ENCODE results near the gene CAMK2A.
A peak's percentile ranks its signal among the peaks of the same experiment; 100 is the strongest.

CAMK2A gene

DNA sequence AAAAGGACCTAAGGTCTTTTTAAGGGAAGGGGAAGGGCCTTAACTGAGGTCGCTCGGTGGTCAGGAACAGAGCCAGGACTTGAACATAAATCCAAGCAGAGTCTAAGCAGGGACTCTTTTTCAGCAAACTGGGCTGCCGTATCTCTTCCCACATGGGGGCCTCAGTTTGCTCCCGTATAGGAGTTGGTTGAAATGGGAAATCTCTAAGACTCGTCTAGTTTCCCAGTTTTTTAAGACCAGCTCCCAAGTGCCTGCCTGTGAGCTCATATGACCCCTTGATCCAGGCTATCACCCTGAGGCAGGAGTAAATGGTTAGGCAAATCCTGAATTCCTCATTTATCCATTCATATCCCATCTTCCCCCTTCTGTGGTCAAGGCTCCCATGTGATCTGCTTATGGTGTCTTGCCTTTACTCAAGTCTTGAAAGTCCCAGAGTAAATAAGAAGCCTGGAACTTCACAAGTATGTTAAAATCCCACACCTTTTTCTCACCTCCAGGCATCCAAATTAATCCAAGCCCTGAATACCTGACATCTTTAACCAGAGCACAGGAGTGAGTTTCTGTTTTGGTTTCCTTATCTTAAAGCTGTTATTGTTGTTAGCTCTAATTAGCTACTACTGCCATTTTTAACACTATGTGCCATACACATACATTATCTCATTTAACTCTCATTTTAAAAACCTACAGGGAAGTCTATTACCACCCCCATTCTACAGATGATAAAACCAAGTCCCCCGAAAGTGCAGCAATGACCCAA lies 10.2 kb upstream of the CAMK2A start:
- peak; percentile 85 for DNase-seq (ENCODE audit: low read depth)

DNA sequence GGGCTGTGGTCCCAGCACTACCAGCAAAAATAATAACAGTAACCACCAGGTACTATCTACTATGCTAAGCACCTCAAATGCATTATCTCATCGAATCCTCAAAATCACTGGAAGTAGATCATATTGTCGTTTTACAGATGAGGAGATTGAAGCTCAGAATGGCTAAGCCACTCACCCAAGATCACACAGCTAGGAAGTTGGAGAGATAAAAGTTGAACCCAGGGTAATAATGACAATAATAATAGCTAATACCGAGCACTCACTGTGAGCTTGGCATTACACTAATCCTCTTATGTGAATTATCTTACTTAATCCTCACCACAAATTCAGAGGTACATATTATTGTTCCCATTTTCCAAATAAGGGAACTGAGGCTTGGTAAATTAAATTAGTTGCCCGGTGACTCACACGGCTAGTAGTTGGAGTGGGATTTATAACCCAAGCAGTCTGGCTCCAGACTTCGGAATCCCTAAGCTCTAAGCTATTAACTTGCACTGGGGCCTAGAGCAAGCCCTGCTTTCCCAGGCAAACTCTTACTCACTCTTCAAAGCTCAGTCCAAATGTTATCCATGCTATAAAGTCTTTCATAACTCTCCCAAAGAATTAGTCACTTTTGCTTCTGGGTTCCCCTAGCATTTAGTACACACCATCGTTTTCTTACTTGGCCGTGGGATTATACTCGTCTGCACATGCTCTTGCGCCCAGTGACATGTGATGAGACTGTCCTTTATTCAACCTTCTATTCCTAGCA lies 9.3 kb upstream of the CAMK2A start:
- DNase-seq (ENCODE audit: low read depth): peak; percentile 99

DNA sequence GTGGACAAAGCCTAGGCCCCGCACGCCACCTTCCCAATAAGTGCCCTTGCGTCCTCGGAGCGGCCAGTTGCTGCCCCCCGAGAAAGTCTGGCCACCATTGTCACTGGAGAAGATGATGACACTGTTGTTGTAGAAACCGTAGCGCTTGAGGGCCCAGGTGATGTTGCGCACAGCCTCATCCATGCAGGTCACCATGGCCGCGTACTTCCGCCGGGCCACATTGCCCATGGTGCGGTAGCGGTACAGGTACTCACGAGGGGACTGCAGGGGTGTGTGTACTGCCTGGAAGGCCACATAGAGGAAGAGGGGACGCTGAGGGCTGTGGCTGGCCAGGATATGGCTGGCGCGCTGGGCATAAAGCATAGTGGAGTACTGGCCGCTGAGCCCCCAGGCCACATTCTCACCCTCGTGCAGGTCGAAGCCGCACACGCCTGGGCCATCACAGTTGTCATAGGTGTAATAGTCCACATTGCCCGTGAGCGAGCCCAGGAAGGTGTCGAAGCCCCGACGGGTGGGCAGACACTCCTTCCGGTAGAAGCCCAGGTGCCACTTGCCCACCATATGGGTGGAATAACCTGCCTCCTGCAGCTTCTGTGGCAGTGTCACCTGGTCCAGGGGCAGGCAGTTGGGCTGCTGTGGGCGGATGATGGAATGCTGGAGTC lies 8.5 kb upstream of the CAMK2A start:
- no peak for DNase-seq (ENCODE audit: low read depth)

- DNase-seq (ENCODE audit: low read depth): no peak
Observed at GRCh38 chr5:150297236-150297890, 7.8 kb upstream of the CAMK2A start.

- DNase-seq (ENCODE audit: low read depth): no peak
Observed at GRCh38 chr5:150296496-150296895, 6.9 kb upstream of the CAMK2A start.

GRCh38 chr5:150295741-150296486 lies 6.3 kb upstream of the CAMK2A start:
- DNase-seq (ENCODE audit: low read depth): no peak

DNA sequence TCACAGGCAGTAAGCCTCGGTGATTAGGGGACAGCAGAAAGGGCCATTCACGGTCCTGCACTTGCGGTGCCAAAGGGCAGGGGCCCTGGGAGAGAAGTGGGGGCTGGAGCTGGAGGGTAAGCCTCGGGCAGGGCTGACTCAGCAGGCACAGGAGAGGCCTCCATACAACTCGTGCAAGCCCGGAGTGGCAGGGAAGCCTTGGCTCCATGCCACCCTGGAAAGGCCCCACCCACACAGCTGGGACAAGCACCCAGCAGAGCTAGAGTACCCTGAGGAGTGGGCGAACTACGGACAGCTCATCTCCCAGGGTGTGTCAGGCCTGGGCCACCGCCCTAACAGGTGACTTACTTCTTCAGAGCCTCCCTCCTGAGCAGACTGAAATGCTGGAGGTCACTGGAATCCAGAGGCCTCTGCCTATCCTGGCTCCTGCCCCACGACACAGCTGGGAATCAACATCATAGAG lies 5.6 kb upstream of the CAMK2A start:
- peak; percentile 75 for DNase-seq (ENCODE audit: low read depth)

DNA sequence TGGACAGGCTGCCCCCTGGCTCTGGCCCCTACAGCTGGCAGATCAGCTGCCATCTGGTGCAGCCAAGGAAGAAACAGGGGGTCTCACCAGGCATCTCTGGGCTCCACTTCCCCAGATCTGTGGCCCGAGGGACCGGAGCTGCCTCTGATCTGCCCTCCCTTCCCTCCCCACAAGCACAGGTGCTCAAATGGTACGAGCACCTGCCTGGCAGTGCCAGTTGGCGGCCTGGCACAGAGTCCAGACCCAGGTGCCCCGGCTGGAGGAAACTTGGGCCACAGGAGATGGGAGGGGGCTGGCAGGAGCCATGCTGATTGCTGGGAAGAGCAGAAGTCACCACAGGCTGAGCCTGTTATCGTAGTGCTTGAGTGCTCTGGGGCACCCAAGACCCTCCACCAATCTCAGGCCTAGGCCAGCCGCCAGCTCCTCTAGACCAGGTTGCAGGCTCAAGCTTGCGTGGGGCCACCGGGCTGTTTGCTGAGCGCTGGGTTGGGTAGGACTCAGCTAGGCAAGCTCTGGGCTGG lies 5.0 kb upstream of the CAMK2A start:
- no peak for DNase-seq (ENCODE audit: low read depth)

DNA sequence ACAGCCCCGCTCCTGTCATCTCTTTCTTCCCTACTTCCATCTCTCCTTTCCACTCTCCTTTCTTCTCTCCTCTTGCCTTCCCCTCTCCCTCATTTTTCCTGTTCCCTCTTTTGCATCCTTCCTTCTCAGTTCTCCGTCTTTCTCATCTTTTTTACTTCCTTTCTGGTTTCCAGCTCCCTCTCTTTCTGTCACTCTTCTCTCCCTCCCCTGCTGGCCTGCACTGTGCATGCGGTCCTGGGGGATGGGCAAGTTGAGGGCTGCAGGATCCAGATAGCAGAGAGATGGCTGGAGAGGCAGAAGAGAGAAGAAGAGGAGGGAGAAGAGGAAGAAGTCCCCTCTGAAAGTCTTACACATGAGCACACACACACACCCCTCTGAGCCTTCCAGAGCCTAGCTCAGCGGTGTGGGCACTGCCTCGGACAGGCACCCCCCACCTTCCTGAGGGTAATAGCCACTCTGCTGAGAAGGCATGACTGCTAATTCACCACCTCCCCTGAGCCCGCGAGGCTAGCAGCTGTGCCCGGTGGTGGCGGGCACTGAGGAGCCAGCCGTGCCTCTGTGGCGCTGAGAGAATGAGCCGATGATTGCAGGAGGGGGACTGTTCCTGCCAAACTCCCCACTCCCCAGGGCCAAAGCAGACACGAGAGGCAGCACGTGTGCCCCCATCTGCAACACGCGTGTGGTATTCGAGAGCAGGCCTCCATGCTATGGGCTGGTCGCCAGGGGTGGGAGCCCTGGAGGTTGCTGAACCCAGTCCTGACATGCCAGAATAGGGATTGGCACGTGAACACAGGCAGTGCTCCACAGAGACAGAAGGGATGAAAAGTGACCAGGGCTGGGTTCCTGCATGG lies 3.7 kb upstream of the CAMK2A start:
- no peak for DNase-seq (ENCODE audit: low read depth)

- DNase-seq (ENCODE audit: low read depth): peak; percentile 84
Observed at GRCh38 chr5:150291388-150292385, 2.1 kb upstream of the CAMK2A start.

GRCh38 chr5:150288791-150289190 lies 782 bp downstream of the CAMK2A start:
- no peak for DNase-seq (ENCODE audit: low read depth)

DNA sequence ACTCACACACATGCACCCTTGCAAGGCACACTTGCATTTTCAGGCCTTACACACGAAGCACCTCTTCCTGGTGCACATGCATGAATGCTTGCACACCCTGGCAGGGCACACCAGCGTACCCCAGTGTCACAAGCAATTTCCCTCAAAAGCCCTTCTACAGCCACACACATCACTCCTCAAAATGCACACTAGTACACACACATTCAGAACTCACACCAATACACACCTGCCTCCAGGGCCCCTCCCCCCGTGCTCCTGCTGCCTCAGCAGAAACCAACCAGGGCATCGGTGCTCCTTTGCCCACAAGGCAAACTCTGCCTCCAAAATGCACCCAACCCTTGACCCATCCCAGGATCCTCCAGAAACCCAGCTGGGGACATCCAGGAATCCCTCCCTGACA lies 1.2 kb downstream of the CAMK2A start:
- DNase-seq (ENCODE audit: low read depth): no peak

DNA sequence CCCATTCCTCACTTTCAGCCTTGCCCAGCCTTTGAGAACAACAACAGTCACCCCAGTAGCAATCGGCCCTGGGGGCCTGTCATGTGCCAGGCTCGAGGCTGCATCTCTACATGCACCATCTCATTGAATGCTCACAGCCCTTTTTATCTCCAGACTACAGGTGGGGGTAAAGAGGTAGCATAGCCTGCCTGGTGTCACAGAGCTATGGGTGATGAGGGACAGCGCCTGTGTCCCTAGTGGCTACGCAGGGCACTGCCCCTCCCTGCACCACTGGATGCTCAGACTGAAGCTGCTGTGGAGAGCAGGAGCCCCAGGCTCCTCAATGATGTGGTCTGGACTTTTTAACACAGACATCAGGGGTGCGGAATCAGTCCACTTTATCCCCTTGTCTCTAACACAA lies 2.8 kb downstream of the CAMK2A start:
- no peak for DNase-seq (ENCODE audit: low read depth)

DNA sequence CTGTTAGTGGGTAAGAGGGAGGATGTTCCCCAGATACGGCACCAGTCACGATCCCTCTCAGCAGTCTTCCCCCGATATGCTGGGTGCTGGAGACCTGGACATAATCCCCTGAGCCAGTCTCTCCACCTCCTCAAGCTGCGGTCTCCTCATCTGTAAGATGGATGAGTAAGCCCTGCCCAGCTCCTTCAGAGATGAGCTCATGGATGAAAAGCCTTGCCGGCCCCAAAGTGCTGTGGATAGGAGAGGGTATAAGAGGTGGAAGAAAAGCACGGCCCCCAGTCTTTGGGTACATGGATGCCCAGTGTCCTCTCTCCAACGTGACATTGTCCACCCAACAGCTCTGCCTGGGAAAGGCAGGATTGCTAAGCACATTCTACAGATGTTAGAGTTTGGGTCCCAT lies 4.5 kb downstream of the CAMK2A start:
- peak; percentile 60 for DNase-seq (ENCODE audit: low read depth)

- no peak for DNase-seq (ENCODE audit: low read depth)
Observed at GRCh38 chr5:150284311-150284710, 5.3 kb downstream of the CAMK2A start.

DNA sequence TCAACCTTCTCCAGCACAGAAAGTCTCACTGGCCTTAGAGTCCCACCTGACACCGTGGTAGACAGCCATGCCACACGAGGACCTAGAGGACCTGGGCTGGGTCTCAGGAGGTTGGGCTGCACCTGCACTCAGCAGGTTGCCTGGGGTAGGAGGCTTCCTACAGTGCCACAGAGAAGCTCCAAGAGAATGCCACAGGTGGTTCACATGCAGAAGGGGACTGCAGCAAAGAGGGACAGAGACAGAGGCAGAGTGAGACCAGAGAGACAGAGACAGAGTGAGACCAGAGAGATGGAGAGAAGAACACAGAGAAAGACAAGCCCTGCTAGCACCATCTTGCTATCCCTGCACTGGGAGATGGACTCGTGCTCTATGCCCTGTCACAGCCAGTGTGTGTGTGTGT lies 5.7 kb downstream of the CAMK2A start:
- no peak for DNase-seq (ENCODE audit: low read depth)

DNA sequence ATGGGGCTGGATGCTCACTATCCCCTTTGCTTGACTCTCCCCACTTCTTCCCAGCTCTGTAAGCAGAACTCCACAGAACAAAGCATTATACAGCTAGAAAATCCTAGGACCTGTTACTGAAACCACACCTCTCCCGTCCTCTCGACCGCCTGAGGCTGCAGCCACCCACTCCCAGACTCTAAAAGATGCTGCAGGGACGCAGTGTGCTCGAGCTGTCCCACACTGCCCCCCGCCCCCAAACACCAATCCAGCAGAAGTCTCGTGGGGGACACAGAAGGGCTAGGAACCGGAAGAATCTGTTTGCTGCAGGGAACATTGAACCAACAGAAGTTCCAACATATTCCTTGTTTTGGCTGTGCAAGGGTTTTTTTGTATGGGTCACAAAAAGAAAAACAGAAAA lies 7.6 kb downstream of the CAMK2A start:
- DNase-seq (ENCODE audit: low read depth): no peak

- no peak for DNase-seq (ENCODE audit: low read depth)
Observed at GRCh38 chr5:150279330-150280020, 10.1 kb downstream of the CAMK2A start.

GRCh38 chr5:150278916-150279315 lies 10.7 kb downstream of the CAMK2A start:
- DNase-seq (ENCODE audit: low read depth): peak; percentile 91

Measured in amniotic epithelial cell (primary cell).